T1000 (cell line): ENCODE measurements around the gene S100A10.

Experiments
- DNase-seq: peaks from one replicate; lab custom pipeline; 2025; ENCODE audit warnings: mixed read lengths; lab: John Stamatoyannopoulos, UW

S100A10 gene

DNA sequence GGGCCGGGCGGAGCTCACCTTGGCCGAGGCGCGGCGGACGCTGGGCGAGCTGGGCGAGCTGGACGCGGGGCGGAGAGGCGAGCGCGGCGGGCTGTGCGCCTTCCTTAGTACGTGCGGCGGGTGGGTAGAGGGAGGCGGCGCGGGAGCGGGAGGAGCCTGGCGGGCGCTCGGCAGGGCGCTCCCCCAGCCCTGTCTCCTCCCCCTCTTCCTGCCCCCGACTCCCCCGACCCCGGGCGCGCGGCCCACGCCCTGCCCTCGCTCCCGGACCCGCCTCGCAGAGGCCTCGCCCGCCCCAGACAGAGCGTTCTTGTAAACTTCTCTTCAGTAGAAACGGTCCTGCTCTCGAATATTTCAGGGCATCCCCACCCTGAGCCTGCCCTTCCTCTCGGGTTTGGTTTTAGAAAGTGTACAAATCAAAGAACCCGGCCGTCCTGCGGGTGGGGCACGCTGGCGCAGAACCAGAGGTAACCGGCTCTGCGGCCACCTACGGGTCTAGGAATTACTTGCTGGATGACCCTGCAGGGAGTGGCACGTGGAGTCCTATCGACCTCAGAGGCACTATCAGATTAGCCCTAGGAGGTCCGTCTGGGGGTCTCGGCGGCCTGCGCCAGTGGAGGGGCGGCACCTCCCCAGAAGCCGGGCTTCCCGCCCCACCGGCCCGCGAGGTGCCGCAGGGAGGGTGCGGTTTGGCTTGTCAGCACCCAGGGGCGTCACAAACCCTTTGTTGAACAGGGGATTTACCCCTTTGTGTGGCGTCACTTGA is at the start of gene S100A10:
Gene S100A10 (minus strand): TSS at position 126 of the 763 bp plus-strand sequence. CDS start 7,629 bp downstream, outside the sequence.
- DNase-seq, result peak; percentile 52

DNA sequence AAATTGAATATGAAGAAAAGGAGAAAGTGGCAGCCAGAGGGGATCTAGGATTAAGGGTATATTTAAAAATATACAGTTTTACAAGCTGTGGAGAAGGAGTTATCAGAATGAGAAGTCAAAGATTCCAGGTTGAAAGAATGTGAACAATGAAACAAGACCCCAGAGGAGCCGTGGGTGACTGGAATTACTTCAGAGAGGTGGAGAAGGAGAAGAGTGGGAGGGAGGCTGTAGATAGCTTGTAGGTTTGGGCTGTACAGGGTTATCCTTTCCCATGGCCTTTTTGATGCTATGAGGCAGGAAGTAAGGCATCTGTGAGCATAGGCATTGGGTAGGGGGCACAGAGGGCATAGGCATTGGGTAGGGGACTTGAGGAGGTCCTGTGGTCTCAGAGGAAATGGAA is 48.4 kb upstream of the S100A10 start:
- DNase-seq, result no peak

GRCh38 chr1:152039886-152040285 is 46.2 kb upstream of the S100A10 start:
- DNase-seq, result no peak

GRCh38 chr1:152039461-152039860 is 45.8 kb upstream of the S100A10 start:
- no peak for DNase-seq

DNA sequence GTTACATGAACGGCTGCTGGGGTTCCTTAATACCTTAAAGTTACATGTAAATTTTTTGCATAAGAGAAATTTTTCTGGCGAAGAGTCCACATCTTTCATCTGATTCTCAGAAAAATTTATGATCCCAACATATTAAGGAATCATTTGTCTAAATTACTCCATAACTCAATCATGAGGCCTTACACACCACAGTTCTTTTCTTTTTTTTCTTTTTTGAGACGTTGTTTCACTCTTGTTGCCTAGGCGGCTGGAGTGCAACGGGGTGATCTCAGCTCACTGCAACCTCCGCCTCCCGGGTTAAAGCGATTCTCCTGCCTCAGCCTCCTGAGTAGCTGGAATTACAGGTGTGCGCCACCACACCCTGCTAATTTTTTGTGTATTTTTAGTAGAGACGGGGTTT is 45.2 kb upstream of the S100A10 start:
- DNase-seq, result no peak

GRCh38 chr1:152036267-152037216 is 42.9 kb upstream of the S100A10 start, which contains the start of gene S100A11:
S100A11 (minus strand) TSS chr1:152037004; CDS start chr1:152036915, 89 bp downstream.
- DNase-seq, result peak; percentile 65

DNA sequence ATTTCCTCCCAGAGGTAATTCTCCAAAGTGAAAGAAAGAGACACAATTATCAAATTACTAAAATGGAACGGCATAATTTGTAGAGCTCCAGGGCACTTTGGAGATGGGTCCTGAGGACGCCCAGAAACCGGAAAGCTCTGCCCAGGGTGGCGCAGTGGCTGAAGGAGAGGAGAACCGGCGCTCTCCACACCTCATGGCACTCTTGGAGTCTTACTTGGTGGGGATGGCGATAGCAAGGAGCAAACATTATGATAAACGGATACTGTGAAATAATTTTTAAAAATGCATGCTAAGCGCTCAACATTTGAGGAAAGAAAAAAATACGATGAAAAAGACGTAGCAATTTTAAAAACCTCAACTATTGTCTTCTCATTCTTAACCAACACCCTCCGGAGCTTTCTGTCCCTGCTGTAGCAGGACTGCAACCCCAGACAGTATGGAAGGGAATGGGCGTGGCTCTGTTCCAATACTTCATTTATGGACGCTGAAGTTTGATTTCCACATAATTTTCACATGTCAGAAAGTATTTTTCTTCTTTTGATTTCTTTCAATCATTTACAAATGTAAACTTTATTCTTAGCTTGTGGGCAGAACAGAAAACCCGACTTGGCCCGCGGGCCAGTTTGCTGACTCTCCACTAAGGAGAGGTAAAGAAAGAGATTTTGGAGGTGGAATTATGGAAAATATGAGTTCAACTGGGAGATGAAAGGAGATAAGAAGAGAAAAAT is 42.0 kb upstream of the S100A10 start:
- no peak for DNase-seq

- peak; percentile 50 for DNase-seq
These were observed 41.2 kb upstream of the S100A10 start for GRCh38 chr1:152034654-152035538.

DNA sequence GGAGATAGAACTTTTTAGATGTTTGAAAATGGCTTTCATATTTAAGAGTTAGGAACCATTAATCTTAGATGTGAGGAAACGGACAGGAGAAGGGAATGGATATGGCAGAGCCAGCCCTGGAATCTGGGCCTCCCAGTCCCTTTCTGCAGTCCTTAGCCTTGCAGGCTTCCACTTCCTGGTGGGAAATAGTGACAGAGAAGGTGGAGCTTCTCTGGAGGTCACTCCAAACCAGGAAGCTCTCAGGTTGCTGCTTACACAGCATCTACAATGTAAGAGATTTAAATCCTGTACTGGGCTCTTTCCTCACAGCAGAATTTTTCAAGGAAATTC is 40.6 kb upstream of the S100A10 start:
- no peak for DNase-seq

DNA sequence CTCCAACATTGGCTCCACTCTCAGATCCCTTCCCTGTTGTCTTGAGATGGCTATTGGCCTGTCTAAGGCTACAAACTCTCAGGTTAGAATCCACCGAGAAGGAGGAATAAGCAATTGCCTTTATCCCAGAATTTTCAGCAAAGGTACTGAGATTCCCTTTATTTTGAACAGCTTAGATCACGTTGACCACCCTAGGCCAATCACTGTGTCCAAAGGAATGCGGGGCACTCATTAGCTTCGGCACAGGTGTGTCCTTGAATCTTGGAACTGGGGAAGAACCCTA is 36.2 kb upstream of the S100A10 start:
- DNase-seq, result no peak

- DNase-seq, result no peak
These were observed 35.7 kb upstream of the S100A10 start for GRCh38 chr1:152029144-152029928.

GRCh38 chr1:152026895-152027294 is 33.2 kb upstream of the S100A10 start:
- DNase-seq, result no peak

DNA sequence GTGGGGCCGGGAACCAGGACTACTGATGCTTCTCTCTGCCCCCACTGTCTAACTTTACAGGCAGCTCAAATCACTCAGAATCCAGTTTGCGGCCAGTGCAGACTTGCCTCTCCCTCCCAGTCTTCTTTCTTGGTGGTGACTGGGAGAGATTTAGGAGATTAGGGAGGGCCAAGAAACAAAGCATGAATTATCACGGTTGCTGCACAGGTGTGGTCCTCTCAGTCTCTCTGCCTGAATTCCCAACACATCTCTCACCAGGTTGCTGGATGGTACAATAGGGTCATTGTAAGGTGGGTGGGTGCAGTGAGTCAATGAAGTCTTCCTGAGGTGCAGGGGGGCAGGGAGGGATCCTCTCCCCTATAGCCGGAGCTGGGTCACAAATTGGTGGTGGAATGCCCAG is 30.6 kb upstream of the S100A10 start:
- no peak for DNase-seq

DNA sequence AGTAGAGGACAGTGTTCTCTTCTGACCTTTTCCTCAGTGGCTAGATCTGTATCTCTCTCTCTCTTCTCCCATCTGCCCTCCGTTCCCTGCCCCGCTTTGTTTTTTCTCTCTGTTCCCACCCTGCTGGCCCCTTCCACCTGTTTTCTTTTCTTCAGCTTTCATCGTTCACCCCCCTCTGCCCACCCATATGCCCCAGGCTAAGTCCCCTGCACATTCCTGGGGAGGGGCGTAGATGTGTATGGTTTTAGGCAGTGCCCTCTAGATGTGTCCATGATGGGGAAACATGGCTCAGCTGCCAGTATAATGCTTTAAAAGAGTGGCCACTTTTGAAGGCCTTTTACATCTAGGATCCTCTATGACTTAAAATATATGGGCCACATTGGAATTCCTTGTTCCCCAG is 29.6 kb upstream of the S100A10 start:
- no peak for DNase-seq

DNA sequence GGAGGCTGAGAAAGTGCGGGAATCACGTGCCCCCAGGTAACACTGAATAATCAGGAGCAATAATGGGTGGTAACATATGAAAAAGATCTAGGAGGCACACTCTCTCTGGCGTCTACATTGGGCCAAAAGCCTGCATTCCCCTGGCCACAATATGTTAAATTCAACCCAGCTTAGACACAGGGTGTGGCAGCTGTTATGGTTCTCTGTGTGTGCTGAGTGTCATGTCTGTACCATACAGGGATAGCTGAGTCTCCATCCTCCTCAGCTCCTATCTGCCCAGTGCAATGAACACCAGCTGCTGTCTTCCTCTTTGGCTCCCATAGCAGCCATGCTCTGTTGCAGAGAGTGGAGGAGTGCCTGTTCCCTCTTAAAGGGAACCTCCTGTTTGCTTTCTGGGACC is 28.8 kb upstream of the S100A10 start:
- DNase-seq, result no peak

- DNase-seq, result no peak
These were observed 27.9 kb upstream of the S100A10 start for GRCh38 chr1:152021569-152021968.

DNA sequence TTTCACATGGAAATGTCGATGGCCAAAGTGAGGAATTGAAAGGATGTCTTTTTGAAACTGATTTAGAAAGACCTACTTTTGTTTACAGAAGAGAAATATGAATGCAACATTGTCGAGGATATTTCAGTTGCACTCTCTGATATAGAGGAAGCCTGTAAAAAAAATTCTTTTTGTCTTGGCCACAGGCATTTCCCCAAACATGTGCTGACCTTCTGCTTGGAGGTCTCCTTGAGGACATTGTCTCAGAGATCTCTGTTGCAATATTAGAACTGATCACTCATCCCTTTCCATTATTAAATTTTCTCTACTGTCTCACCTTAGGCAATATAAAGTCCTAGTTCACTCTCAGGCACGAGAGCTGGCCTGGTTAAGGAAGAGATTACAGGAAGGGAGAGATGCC is 27.2 kb upstream of the S100A10 start:
- DNase-seq, result no peak

DNA sequence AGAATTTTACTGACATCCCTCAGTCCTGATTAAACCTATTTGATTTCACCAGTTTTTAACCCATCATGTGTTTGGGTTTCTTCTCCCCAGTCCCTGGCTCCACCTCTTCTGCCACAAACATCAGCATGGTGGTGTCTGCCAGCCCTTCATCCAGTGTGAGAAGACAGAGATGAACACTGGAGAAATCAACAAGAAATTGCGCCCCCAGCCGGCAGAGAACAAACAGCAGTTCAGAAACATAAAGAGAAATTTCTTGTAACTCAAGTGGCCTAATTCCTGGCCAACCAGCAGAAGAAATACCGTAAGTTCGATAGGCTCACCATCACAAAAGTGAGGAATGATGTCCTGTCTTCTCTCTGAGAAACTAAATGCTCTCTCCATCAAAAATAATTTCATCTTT is 24.9 kb upstream of the S100A10 start:
- no peak for DNase-seq

- no peak for DNase-seq
These were observed 22.1 kb upstream of the S100A10 start for GRCh38 chr1:152015766-152016165.

DNA sequence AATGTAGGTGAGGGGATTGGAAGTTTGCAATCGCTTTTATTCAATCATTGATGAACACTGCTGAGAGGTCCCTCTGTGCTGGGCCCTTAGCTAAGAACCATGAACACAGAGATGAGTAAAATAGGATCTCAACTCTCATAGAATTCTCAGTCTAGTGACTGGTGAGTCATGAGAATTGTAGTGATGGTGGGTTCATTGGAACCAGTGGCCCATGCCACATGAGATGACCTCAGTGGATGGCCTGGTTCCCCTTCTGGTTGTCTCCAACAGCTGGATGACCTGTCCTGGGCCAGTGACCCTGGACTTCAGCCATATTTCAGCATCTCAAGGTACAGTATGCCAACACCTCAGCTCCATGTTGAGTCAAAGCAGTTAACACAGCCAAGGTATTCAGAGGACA is 21.3 kb upstream of the S100A10 start:
- no peak for DNase-seq
